ENCODE results near the gene HELZ.

DNA sequence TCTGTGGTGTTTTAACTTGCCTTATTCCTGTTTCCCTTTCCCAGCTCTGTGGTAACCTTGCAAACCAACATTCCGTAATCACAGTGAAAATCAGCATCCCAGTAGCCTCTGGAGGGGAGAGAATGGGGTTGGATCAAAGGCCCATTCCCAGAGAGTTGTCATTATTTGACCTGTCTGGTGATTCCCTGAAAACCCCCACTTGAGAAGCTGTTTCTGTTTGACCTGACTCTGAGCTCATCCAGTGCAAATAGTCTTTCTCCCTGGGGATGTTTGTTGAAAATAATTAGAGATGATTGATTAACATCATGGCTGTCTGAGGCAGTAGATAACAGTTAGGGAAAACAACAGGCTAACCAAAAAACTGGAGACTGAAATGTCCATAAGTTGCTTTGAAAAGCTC is 197.6 kb downstream of the HELZ start:
- TF ChIP-seq, protein P1, sequence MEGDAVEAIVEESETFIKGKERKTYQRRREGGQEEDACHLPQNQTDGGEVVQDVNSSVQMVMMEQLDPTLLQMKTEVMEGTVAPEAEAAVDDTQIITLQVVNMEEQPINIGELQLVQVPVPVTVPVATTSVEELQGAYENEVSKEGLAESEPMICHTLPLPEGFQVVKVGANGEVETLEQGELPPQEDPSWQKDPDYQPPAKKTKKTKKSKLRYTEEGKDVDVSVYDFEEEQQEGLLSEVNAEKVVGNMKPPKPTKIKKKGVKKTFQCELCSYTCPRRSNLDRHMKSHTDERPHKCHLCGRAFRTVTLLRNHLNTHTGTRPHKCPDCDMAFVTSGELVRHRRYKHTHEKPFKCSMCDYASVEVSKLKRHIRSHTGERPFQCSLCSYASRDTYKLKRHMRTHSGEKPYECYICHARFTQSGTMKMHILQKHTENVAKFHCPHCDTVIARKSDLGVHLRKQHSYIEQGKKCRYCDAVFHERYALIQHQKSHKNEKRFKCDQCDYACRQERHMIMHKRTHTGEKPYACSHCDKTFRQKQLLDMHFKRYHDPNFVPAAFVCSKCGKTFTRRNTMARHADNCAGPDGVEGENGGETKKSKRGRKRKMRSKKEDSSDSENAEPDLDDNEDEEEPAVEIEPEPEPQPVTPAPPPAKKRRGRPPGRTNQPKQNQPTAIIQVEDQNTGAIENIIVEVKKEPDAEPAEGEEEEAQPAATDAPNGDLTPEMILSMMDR (conservative IDR thresholded peaks at IDR 0.05; ENCODE audit: low read depth, low read length): no peak
- TF ChIP-seq EZH2 (IDR thresholded peaks at IDR 0.05; ENCODE audit: low read length, unreplicated experiment): no peak
- no peak for TF ChIP-seq EZH2phosphoT487 (IDR thresholded peaks at IDR 0.05; ENCODE audit: borderline replicate concordance, low read length)

All from PC-3 (cell line).